Brain microvascular endothelial cell (primary cell): ENCODE results near the gene WLS.

Experiments used
- DNase-seq: peaks from one replicate; pipeline ENCODE4 v3.0.0-alpha.2; 2020
- H3K27ac ChIP-seq: fragments of 250-450 bp; sonication (Bioruptor Pico); 2 replicates; pipeline ENCODE4 v1.5.1; 2020; ENCODE audit warnings: mild to moderate bottlenecking, moderate library complexity
- H3K27me3 ChIP-seq: fragments of 250-450 bp; sonication (Bioruptor Pico); replicated peaks from 2 replicates; pipeline ENCODE4 v1.5.1; 2020; ENCODE audit warnings: mild to moderate bottlenecking
- H3K36me3 ChIP-seq: fragments of 250-450 bp; sonication (Bioruptor Pico); replicated peaks from 2 replicates; pipeline ENCODE4 v1.5.1; 2020; ENCODE audit warnings: mild to moderate bottlenecking
- H3K4me3 ChIP-seq: 2 replicates; pipeline ENCODE4 v1.5.1; 2011; ENCODE audit warnings: low read depth, mild to moderate bottlenecking, control low read depth, low read length, moderate library complexity
- CTCF ChIP-seq: IDR thresholded peaks from 2 replicates; pipeline ENCODE4 v1.5.1; 2011; ENCODE audit warnings: low read depth, mild to moderate bottlenecking, moderate library complexity, low read length, control low read depth, inconsistent platforms; ENCODE audit errors: missing control alignments
- in situ Hi-C: cut with HindIII; loops from 2 replicates; pipeline ENCODE4 v1.10.0; 2017; ENCODE audit warnings: low sequenced_read_pairs, low pct_ligation_motif_present

WLS gene

GRCh38 chr1:68211761-68212380 is 20.5 kb downstream of the WLS start:
- H3K27ac ChIP-seq, result no peak overlapping the region
- H3K36me3 ChIP-seq, result no peaks in the 10 kb centered on the region
- TF ChIP-seq CTCF, result no peak
- no peak overlapping the region for H3K4me3 ChIP-seq
- DNase-seq, result no peak
- in situ Hi-C loops, result no loop called here
- no peaks in the 10 kb centered on the region for H3K27me3 ChIP-seq

- in situ Hi-C loops, result no loop called here
- TF ChIP-seq CTCF, result no peak
- DNase-seq, result no peak
- Histone ChIP-seq H3K36me3 (no peaks in the 10 kb centered on the region), H3K4me3 (no peak overlapping the region), H3K27ac (no peak overlapping the region), H3K27me3 (no peaks in the 10 kb centered on the region)
Measured at GRCh38 chr1:68210829-68211228, 21.5 kb downstream of the WLS start.

DNA sequence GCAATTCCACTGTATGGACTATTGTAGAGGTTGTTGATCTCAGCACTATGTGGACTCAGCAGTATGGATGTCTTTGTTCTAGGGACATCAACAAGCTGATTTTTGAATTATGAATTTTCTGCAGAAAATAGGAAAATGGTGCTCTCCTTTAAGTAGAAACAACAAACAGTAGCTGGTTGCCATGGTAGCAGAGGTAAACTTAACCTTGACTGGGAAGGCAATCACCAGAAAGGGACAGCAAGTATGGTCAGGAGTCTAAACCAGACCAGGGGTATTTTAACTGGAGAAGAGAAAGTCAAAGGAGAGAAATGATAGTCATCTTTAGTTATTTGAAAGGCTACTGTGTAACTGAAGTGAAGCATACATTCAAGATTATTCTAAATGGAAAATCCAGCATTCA is 22.3 kb downstream of the WLS start:
- no peaks in the 10 kb centered on the region for H3K36me3 ChIP-seq
- no peak for TF ChIP-seq CTCF
- no peak overlapping the region for H3K4me3 ChIP-seq
- in situ Hi-C loops, result no loop called here
- peak; percentile 59 for DNase-seq
- no peaks in the 10 kb centered on the region for H3K27me3 ChIP-seq
- H3K27ac ChIP-seq, result peak overlapping the region; percentile 10

GRCh38 chr1:68206848-68207689 is 25.3 kb downstream of the WLS start:
- Histone ChIP-seq H3K4me3 (no peak overlapping the region), H3K36me3 (no peaks in the 10 kb centered on the region), H3K27me3 (no peaks in the 10 kb centered on the region), H3K27ac (peak overlapping the region; percentile 68)
- DNase-seq, result no peak
- TF ChIP-seq CTCF, result no peak
- in situ Hi-C loops, result no loop called here

DNA sequence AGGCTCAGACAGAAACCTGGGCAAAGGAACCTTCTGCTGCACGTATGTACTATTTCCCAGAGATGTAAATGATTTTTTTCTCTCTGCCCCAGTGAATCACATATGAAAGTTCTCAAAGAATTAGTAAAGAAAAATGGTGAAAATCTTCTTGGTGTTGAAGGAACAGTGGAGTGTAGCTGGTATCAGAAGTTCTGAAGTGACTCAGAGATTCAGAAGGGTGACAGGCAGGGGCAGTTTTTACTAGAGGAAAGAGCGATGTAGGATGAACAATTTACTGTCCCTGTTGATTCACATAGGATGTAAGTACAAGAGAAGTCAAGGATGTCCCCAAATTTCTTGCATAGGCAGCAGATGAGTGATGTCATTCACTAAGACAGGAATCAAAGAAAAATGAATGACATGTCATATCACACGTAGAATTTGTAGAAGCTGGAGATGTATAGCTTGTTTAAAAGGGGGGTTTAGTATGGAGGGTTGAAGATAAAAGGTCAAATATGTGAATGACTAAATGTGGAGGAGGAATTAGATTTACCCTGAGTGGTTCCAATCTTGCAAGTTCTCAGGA is 26.4 kb downstream of the WLS start:
- in situ Hi-C loops, result no loop called here
- no peak for DNase-seq
- no peak for TF ChIP-seq CTCF
- Histone ChIP-seq H3K36me3 (no peaks in the 10 kb centered on the region), H3K27me3 (no peaks in the 10 kb centered on the region), H3K27ac (no peak overlapping the region), H3K4me3 (no peak overlapping the region)
